Breast epithelium (tissue), 4 donors: ENCODE measurements around the gene LINC00237. TPM values are rescaled to one million over a fixed set of nuclear protein-coding genes. Genes with fewer than 3 reads are reported as not detected.

Experiments
- DNase-seq, 2 donors: peaks; one replicate each; pipeline ENCODE4 v3.0.0-alpha.2; 2019; ENCODE audit warnings: low spot score in 2 of 2
- H3K27ac ChIP-seq, 2 donors: fragments of 200-600 bp; sonication (generic) in 1 of 2; one replicate each; pipeline ENCODE4 v1.5.1; 2016 to 2019; ENCODE audit warnings: mild to moderate bottlenecking in 1 of 2
- H3K27me3 ChIP-seq, 2 donors: fragments of 200-600 bp; sonication (generic) in 1 of 2; one replicate each; pipeline versions ENCODE4 v1.5.1 to v1.6.0; 2017 to 2019; ENCODE audit warnings: control low read depth in 1 of 2, mild to moderate bottlenecking in 1 of 2
- H3K36me3 ChIP-seq: fragments of 200-600 bp; one replicate; pipeline ENCODE4 v1.5.1; 2019
- H3K4me1 ChIP-seq, 2 donors: fragments of 200-600 bp; sonication (generic); one replicate each; pipeline ENCODE4 v1.5.1; 2016 to 2019; ENCODE audit warnings: control low read depth in 1 of 2
- H3K4me3 ChIP-seq, 3 donors: fragments of 200-600 bp; sonication (generic); 1 replicate in 2 of 3; 2 replicates in 1 of 3; pipeline ENCODE4 v1.5.1; 2016 to 2019; ENCODE audit warnings: mild to moderate bottlenecking in 3 of 3, moderate library complexity in 2 of 3
- H3K9me3 ChIP-seq, 2 donors: fragments of 200-600 bp; sonication (generic) in 1 of 2; one replicate each; pipeline ENCODE4 v1.5.1; 2016 to 2019; ENCODE audit warnings: control low read depth in 1 of 2
- CTCF ChIP-seq, 3 donors: fragments of 450-650 bp; IDR thresholded peaks; one replicate each; pipeline ENCODE4 v1.5.1; 2016 to 2017; ENCODE audit warnings: antibody characterized with exemption in 3 of 3, mild to moderate bottlenecking in 3 of 3, moderate library complexity in 3 of 3
- POLR2A ChIP-seq: fragments of 450-650 bp; IDR thresholded peaks from one replicate; pipeline ENCODE4 v1.6.1; 2016; ENCODE audit warnings: antibody characterized with exemption, mild to moderate bottlenecking, moderate library complexity
- POLR2AphosphoS5 ChIP-seq, 3 donors: sonication (generic); formaldehyde crosslinking; IDR thresholded peaks; one replicate each; pipeline ENCODE4 v1.6.1; 2017; ENCODE audit warnings: antibody characterized with exemption in 3 of 3
- intact Hi-C: fragments of 100-400 bp; cut with DNase I; formaldehyde crosslinking; loops from one replicate; pipeline ENCODE4 v1.15.1; 2023; ENCODE audit warnings: low total_unique reads
- total RNA-seq, 3 donors: library from RNA; depleted of rRNA; stranded (reverse); fragments of >200 nt; gene quantifications; one replicate each; pipeline ENCODE4 v1.1.0, GENCODE V29; 2016

LINC00237 gene
- total RNA-seq, 3 donors from 2014 or later: not detected

- H3K9me3 ChIP-seq: no peaks in the 10 kb centered on the region
- TF ChIP-seq CTCF (IDR thresholded peaks at IDR 0.05): no peak
- TF ChIP-seq POLR2AphosphoS5 (IDR thresholded peaks at IDR 0.05): no peak
- TF ChIP-seq POLR2A: no peak
- intact Hi-C loops: no loop called here
- no peaks in the 10 kb centered on the region for H3K27me3 ChIP-seq
- no peak for DNase-seq
- no peaks in the 10 kb centered on the region for H3K36me3 ChIP-seq
- no peaks in the 10 kb centered on the region for H3K4me1 ChIP-seq
- H3K27ac ChIP-seq: no peak overlapping the region
- no peak overlapping the region for H3K4me3 ChIP-seq
These were observed 41.4 kb upstream of the LINC00237 start for GRCh38 chr20:21147593-21147992.

- H3K36me3 ChIP-seq: no peaks in the 10 kb centered on the region
- intact Hi-C loops: no loop called here
- H3K4me1 ChIP-seq: no peaks in the 10 kb centered on the region
- no peak overlapping the region for H3K27ac ChIP-seq
- no peaks in the 10 kb centered on the region for H3K27me3 ChIP-seq
- no peak for TF ChIP-seq CTCF (IDR thresholded peaks at IDR 0.05)
- TF ChIP-seq POLR2AphosphoS5 (IDR thresholded peaks at IDR 0.05): no peak
- no peak for TF ChIP-seq POLR2A
- no peak overlapping the region for H3K4me3 ChIP-seq
- DNase-seq: no peak
- no peaks in the 10 kb centered on the region for H3K9me3 ChIP-seq
These were observed 40.1 kb upstream of the LINC00237 start for GRCh38 chr20:21146215-21146614.

GRCh38 chr20:21145424-21145823 lies 39.3 kb upstream of the LINC00237 start:
- Histone ChIP-seq H3K27ac (no peak overlapping the region), H3K36me3 (no peaks in the 10 kb centered on the region), H3K27me3 (no peaks in the 10 kb centered on the region), H3K4me3 (no peak overlapping the region), H3K9me3 (no peaks in the 10 kb centered on the region), H3K4me1 (no peaks in the 10 kb centered on the region)
- intact Hi-C loops: no loop called here
- TF ChIP-seq POLR2A: no peak
- no peak for TF ChIP-seq CTCF (IDR thresholded peaks at IDR 0.05)
- no peak for TF ChIP-seq POLR2AphosphoS5 (IDR thresholded peaks at IDR 0.05)
- DNase-seq: no peak

- Histone ChIP-seq H3K4me1 (no peaks in the 10 kb centered on the region), H3K9me3 (no peaks in the 10 kb centered on the region), H3K27ac (no peak overlapping the region), H3K27me3 (no peaks in the 10 kb centered on the region), H3K36me3 (no peaks in the 10 kb centered on the region), H3K4me3 (no peak overlapping the region)
- TF ChIP-seq POLR2AphosphoS5 (IDR thresholded peaks at IDR 0.05): no peak
- TF ChIP-seq CTCF (IDR thresholded peaks at IDR 0.05): no peak
- no peak for TF ChIP-seq POLR2A
- DNase-seq: no peak
- intact Hi-C loops: no loop called here
These were observed 37.2 kb upstream of the LINC00237 start for GRCh38 chr20:21143194-21143890.

GRCh38 chr20:21141825-21142224 lies 35.7 kb upstream of the LINC00237 start:
- Histone ChIP-seq H3K27ac (no peak overlapping the region), H3K27me3 (no peaks in the 10 kb centered on the region), H3K36me3 (no peaks in the 10 kb centered on the region), H3K9me3 (no peaks in the 10 kb centered on the region), H3K4me3 (no peak overlapping the region), H3K4me1 (no peaks in the 10 kb centered on the region)
- TF ChIP-seq POLR2A (no peak), POLR2AphosphoS5 (IDR thresholded peaks at IDR 0.05) (no peak), CTCF (IDR thresholded peaks at IDR 0.05) (no peak)
- no peak for DNase-seq
- intact Hi-C loops: no loop called here
